ENCODE results near the gene IRX4.

Gene IRX4

GRCh38 chr5:1835431-1835830, 47.3 kb downstream of the IRX4 start:
- no peaks in the 10 kb centered on the region for H3K9me3 ChIP-seq (replicated peaks; ENCODE audit: insufficient read depth, low read length)
- TF ChIP-seq EZH2phosphoT487 (IDR thresholded peaks at IDR 0.05; ENCODE audit: low read length): no peak
- no peak for TF ChIP-seq CTCF (IDR thresholded peaks at IDR 0.05; ENCODE audit: low read length)
- TF ChIP-seq EZH2 (optimal IDR thresholded peaks at IDR 0.05; ENCODE audit: low read depth, low read length): no peak
- H3K79me2 ChIP-seq (ENCODE audit: low read length): no peaks in the 10 kb centered on the region
- peaks cover 31% of the 10 kb centered on the region for H3K27me3 ChIP-seq (replicated peaks; ENCODE audit: insufficient read depth, low read length)
- H3K4me3 ChIP-seq (ENCODE audit: low read length): no peak overlapping the region
- H2AFZ ChIP-seq (ENCODE audit: low read length): no peak overlapping the region
- no peaks in the 10 kb centered on the region for H4K20me1 ChIP-seq (ENCODE audit: insufficient read depth, low read length)
- H3K4me1 ChIP-seq (ENCODE audit: low read length): no peaks in the 10 kb centered on the region
- no peaks in the 10 kb centered on the region for H3K9me2 ChIP-seq (replicated peaks; ENCODE audit: insufficient read depth, low read length)
- no peaks in the 10 kb centered on the region for H3K36me3 ChIP-seq (replicated peaks; ENCODE audit: insufficient read depth, low read length)
- no peaks in the 10 kb centered on the region for H3F3A ChIP-seq (ENCODE audit: insufficient read depth, low read length)
- H3K4me2 ChIP-seq (ENCODE audit: low read depth, low read length): no peak overlapping the region
- no peak overlapping the region for H3K27ac ChIP-seq (ENCODE audit: low read length)
- no peak overlapping the region for H3K9ac ChIP-seq (ENCODE audit: low read length)
- DNase-seq: no peak

GRCh38 chr5:1834721-1835429, 47.9 kb downstream of the IRX4 start:
- Histone ChIP-seq H3K36me3 (replicated peaks; ENCODE audit: insufficient read depth, low read length) (no peaks in the 10 kb centered on the region), H4K20me1 (ENCODE audit: insufficient read depth, low read length) (no peaks in the 10 kb centered on the region), H3K79me2 (ENCODE audit: low read length) (no peaks in the 10 kb centered on the region), H3K4me3 (ENCODE audit: low read length) (no peak overlapping the region), H3F3A (ENCODE audit: insufficient read depth, low read length) (no peaks in the 10 kb centered on the region), H3K9me3 (replicated peaks; ENCODE audit: insufficient read depth, low read length) (no peaks in the 10 kb centered on the region), H3K9ac (ENCODE audit: low read length) (no peak overlapping the region), H3K27me3 (replicated peaks; ENCODE audit: insufficient read depth, low read length) (peaks cover 31% of the 10 kb centered on the region), H3K27ac (ENCODE audit: low read length) (no peak overlapping the region), H2AFZ (ENCODE audit: low read length) (no peak overlapping the region), H3K9me2 (replicated peaks; ENCODE audit: insufficient read depth, low read length) (no peaks in the 10 kb centered on the region), H3K4me1 (ENCODE audit: low read length) (no peaks in the 10 kb centered on the region), H3K4me2 (ENCODE audit: low read depth, low read length) (no peak overlapping the region)
- no peak for TF ChIP-seq CTCF (IDR thresholded peaks at IDR 0.05; ENCODE audit: low read length)
- no peak for TF ChIP-seq EZH2phosphoT487 (IDR thresholded peaks at IDR 0.05; ENCODE audit: low read length)
- TF ChIP-seq EZH2 (optimal IDR thresholded peaks at IDR 0.05; ENCODE audit: low read depth, low read length): no peak
- DNase-seq: no peak

GRCh38 chr5:1834022-1834551, 48.6 kb downstream of the IRX4 start:
- H3K4me3 ChIP-seq (ENCODE audit: low read length): no peak overlapping the region
- no peaks in the 10 kb centered on the region for H3K79me2 ChIP-seq (ENCODE audit: low read length)
- H3K27ac ChIP-seq (ENCODE audit: low read length): no peak overlapping the region
- no peaks in the 10 kb centered on the region for H3K4me1 ChIP-seq (ENCODE audit: low read length)
- peaks cover 26% of the 10 kb centered on the region for H3K27me3 ChIP-seq (replicated peaks; ENCODE audit: insufficient read depth, low read length)
- no peak overlapping the region for H3K9ac ChIP-seq (ENCODE audit: low read length)
- no peaks in the 10 kb centered on the region for H3K9me3 ChIP-seq (replicated peaks; ENCODE audit: insufficient read depth, low read length)
- no peak for DNase-seq
- H3K9me2 ChIP-seq (replicated peaks; ENCODE audit: insufficient read depth, low read length): no peaks in the 10 kb centered on the region
- H4K20me1 ChIP-seq (ENCODE audit: insufficient read depth, low read length): no peaks in the 10 kb centered on the region
- no peak for TF ChIP-seq EZH2phosphoT487 (IDR thresholded peaks at IDR 0.05; ENCODE audit: low read length)
- TF ChIP-seq CTCF (IDR thresholded peaks at IDR 0.05; ENCODE audit: low read length): no peak
- no peak for TF ChIP-seq EZH2 (optimal IDR thresholded peaks at IDR 0.05; ENCODE audit: low read depth, low read length)
- no peak overlapping the region for H2AFZ ChIP-seq (ENCODE audit: low read length)
- no peak overlapping the region for H3K4me2 ChIP-seq (ENCODE audit: low read depth, low read length)
- H3F3A ChIP-seq (ENCODE audit: insufficient read depth, low read length): no peaks in the 10 kb centered on the region
- H3K36me3 ChIP-seq (replicated peaks; ENCODE audit: insufficient read depth, low read length): no peaks in the 10 kb centered on the region

Data from MM.1S (cell line).